Skin epidermis (tissue), 12 donors: ENCODE data around the gene SLC2A2.
"Not testable (repeated sequence)": the region's sequence is repeated elsewhere in the genome, so short reads cannot be mapped to it uniquely, and the experiment has no call there.

ENCODE experiments used
- H3K27ac ChIP-seq, 21 experiments: fragments of 200-600 bp; sonication (generic) in 11 of 21; one replicate each; pipeline ENCODE4 v1.5.0; 2020; ENCODE audit warnings: mild to moderate bottlenecking in 3 of 21, inconsistent platforms in 2 of 21, moderate library complexity in 2 of 21
- H3K4me3 ChIP-seq, 7 experiments: fragments of 200-600 bp; sonication (generic) in 2 of 7; one replicate each; pipeline ENCODE4 v1.5.0; 2020; ENCODE audit warnings: inconsistent platforms in 2 of 7, mild to moderate bottlenecking in 2 of 7, moderate library complexity in 1 of 7

Gene SLC2A2

DNA sequence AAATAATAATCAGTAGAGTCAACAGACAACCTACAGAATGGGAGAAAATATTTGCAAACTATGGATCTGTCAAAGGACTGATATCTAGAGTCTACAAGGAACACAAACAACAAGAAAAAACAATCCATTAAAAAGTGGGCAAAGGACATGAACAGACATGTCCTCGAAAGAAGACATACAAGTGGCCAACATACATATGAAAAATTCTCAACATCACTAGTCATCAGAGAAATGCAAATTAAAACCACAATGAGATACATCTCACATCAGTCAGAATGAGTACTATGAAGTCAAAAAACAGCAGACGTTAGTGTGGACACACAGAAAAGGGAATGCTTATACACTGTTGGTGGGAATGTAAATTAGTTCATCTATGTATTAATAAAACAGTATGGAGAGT lies 33.7 kb downstream of the SLC2A2 start:
- Histone ChIP-seq H3K4me3 (no peak overlapping the region), H3K27ac (no peak overlapping the region)

DNA sequence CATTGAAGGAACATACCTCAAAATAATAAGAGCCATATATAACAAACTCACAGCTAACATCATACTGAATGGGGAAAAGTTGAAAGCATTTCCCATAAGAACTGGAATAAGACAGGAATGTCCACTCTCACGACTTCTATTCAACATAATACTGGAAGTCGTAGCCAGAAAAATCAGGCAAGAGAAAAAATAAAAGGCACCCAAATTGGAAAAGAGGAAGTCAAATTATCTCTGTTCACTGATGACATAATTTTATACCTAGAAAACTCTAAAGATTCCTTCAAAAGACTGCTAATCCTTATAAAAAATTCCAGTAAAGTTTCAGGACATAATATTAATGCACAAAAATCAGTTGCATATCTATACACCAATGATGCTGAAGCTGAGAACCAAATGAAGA lies 34.9 kb downstream of the SLC2A2 start:
- H3K27ac ChIP-seq, result no peak overlapping the region
- no peak overlapping the region for H3K4me3 ChIP-seq

DNA sequence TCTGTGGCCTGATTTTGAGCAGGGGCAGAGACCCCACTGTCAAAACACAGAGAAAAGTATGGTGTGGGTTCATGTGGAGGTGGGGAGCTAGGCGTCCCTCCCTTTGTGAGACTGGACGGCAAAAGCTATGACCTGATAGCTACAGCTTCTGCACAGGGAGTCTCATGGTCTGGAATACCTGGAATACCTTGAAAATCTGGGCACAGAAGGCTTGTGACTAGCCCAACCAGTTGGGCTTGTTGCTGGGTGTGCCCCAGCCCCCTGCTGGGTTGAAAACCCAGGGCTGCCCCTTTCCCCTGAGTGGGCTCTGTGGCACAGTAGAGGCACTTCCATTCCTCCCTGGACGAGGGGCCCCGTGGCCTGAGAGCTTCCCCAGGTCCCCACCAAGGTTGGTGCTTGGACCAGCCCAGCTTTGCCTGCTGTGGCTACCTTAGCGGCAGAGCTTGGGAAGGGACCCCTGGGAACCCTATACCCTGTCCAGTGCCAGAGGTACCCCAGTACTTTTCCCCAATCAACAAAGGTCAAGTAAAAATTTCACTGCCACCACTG lies 37.3 kb downstream of the SLC2A2 start:
- Histone ChIP-seq H3K27ac (no peak overlapping the region), H3K4me3 (no peak overlapping the region)

DNA sequence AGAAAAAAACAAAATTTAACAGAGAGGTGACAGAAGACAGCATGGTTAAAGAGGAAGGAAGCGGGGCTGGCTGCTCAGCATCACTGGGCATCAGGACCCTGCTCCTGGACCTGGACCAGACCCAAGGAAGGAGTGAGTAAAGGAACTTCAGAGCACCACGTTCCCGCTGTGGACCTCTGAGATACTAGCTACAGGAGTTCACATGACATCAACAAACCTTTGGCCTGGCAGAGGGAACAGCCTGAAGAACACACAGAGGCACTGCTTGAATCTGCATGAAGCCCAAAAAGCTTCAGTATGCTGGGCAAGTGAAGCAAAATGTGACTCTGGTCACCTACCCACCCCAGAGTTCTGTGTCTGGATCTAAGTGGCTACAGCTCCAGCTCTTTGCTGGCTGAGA lies 38.1 kb downstream of the SLC2A2 start:
- Histone ChIP-seq H3K4me3 (no peak overlapping the region), H3K27ac (no peak overlapping the region)

DNA sequence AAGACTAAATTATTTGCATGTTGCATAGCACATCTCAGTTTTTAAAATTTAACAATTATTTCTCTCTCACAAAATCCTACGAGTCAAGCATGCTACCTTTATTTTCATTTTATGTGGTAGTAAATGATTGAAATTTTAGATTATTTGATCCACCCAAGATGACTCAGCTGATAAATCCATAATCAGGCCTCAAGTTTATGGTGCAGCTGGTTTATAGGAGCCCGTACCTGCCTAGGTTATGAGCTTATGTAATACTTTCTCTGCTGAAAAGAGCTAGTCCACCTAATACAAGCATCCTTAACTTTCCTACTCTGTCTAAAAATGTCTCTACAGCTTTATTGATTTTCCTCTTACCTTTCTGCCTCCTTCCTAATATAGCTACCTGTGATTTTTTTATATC lies 41.2 kb downstream of the SLC2A2 start:
- no peak overlapping the region for H3K27ac ChIP-seq
- no peak overlapping the region for H3K4me3 ChIP-seq

DNA sequence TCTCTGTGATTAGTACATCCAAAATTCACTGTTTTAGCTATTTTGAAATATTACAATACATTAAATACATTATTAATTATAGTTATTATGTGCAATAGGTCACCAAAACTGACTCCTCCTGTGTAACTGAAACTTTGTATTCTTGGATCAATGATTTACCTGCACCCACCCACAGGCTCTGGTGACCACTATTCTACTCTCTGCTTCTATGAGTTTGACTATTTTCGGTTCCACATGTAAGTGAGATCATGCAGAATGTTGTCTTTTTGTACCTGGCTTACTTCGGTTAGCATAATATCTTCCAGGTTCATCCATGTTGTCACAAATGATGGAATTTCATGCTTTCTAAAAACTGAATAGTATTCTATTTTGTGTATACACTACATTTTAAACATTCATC lies 43.8 kb downstream of the SLC2A2 start:
- no peak overlapping the region for H3K27ac ChIP-seq
- no peak overlapping the region for H3K4me3 ChIP-seq

DNA sequence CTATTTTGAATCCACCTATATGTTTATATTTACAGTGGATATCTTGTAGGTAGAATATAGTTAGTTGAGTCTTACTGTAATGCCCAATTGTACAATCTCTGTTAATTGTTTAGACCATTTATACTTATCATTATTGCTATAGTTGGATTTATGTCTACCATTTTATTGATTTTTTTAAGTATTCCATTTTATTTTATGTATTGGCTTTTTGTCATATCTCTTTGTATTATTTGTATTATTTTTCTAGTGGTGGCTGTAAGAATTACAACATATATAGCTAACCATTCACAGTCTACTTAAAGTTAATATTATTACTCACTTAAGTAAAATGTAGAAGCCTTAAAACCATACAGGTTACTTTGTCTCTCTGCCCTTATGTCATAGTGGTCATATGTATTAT lies 46.1 kb downstream of the SLC2A2 start:
- Histone ChIP-seq H3K4me3 (no peak overlapping the region), H3K27ac (no peak overlapping the region)

DNA sequence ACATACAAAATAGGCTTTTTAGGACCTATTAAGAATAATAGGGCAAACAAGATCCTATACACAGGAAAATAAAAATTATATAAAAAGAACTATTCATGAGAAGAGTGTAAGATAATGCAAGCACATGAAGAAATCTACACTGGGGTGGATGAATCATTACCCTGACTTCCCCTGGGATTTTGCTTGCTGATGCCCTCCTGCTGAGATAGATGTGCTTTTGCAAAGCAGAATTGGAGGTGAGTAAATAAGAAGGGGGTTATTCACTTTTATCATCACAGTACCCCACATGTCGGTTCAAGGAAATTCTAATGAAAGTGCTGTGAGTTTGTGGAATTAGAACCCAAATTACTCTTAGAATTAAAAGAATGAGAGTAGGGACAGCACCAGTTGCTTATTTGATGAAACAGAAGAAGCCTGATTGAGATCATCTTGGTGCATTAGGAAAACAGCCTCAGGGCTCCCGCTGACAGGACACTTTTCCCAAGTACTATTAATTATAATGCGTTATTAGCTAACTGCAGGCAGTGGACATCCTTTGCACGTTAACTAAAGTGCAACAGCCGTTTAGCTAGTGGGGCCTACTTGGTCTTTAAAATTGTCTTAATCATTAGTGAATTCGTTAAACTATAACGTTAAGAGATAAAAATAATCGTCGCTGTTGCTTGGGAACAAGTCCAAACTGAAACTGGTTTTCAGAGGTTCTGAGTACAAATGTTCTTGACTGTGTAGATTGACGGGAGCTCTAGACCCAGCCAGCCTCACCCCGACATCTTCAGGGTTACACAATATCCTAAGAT lies 48.4 kb downstream of the SLC2A2 start:
- Histone ChIP-seq H3K4me3 (no peak overlapping the region), H3K27ac (no peak overlapping the region)

DNA sequence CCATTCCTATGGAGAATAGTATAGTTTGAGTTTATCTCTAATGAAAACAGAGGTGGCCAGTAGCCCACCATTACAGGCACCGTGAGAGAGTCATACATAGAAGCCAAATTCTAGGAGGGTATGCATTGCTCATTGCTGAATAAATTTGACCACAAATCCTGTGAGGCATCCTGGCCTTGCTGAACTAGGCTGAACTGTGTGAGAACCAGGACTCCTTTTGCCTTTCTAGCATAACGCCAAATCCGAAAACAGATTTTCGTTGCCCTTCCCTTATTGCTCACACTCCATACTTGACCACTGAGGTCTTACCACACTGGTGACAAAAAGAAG lies 50.4 kb downstream of the SLC2A2 start:
- no peak overlapping the region for H3K4me3 ChIP-seq
- H3K27ac ChIP-seq, result no peak overlapping the region

DNA sequence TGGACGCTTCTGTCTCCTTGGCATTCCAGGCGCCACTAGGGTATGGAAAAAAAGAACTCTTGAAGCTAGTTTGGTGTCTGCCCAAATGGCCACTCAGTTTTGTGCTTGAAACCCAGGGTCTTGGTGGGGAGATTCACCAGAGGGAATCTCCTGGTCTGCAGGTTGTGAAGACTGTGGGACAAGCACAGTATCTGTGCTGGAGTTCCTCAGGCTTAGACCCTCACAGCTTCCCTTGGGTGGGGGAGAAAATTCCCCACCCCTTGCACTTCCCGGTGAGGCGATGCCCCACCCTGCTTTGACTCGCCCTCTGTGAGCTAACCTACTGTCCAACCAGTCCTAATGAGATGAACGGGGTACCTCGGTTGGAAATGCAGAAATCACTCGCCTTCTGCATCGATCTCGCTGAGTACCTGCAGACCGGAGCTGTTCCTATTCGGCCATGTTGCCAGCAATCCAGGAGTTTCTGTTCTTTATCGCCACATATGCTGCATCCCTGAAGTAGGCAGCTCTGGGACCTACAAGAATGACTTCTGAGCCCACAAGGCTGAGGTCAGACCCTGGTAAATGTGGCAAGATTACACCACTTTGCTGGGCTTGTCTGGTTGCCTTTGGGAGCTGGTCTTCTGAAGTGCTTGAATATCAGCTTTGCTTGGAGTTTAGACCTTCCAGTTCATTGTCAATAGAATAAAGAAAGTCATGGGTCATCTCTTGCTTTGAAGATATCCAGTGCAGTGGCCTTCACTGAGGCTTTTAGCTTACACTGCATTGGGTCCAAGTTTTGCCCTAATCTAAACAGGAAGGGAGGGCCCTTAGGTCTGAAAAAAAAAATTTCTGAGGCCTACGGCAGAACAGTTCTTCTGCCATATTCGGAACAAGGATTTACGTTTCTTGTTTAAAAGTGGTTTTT lies 51.0 kb downstream of the SLC2A2 start:
- Histone ChIP-seq H3K27ac (no peak overlapping the region), H3K4me3 (no peak overlapping the region)

DNA sequence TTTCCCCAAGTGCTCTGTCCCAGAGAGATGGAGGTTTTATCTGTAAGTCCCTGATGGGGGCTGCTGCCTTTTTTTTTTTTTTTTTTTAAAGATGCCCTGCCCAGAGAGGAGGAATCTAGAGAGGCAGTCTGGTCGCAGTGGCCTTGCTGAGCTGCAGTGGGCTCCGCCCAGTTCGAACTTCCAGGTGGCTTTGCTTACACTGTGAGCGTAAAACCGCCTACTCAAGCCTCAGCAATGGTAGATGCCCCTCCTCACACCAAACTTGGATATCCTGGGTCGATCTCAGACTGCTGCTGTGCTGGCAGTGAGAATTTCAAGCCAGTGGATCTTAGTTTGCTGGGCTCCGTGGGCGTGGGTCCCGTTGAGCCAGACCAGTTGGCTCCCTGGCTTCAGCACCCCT lies 51.6 kb downstream of the SLC2A2 start:
- Histone ChIP-seq H3K27ac (no peak overlapping the region), H3K4me3 (no peak overlapping the region)

DNA sequence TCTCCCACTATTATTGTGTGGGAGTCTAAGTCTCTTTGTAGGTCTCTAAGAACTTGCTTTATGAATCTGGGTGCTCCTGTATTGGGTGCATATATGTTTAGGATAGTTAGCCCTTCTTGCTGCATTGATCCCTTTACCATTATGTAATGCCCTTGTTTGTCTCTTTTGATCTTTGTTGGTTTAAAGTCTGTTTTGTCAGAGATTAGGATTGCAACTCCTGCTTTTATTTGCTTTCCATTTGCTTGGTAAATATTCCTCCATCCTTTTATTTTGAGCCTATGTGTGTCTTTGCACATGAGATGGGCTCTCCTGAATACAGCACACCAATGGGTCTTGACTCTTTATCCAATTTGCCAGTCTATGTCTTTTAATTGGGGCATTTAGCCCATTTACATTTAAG lies 53.6 kb downstream of the SLC2A2 start:
- not testable (repeated sequence) for H3K27ac ChIP-seq, H3K4me3 ChIP-seq

DNA sequence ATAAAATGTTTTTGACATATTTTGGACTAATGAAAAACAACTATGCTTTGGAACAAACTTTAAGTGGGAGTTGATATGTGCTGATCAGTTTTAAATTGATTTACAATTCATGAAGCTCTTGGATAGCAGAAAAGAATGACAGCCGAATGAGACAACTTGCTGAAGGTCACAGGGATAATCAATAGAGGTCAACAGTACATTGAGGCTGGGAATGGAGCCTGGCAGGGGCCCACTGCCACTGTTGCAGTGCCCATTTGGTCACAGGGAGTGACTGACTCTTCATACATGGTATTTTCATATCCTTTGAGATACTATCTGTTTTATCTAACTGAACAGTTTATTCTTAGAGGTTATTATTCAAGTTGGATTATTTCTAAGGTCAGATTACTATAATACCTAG lies 59.4 kb downstream of the SLC2A2 start:
- Histone ChIP-seq H3K27ac (no peak overlapping the region), H3K4me3 (no peak overlapping the region)

DNA sequence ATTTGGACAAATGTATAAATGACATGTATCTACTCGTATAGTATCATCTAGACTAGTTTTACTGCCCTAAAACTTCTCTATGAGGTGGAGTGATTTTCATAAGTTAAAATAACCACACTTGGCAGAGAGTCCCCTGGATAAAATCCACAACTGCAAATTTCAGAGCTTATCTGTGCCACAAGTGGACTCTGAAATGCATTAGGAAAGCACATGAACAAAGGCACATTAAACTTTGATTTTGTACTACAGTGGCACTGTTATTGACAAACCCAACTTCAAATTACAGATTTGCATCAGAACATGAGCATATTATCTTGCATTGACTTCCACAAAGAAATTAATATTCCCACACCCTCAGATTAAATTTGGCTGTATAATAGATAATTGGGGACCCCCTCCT lies 60.0 kb downstream of the SLC2A2 start:
- Histone ChIP-seq H3K27ac (no peak overlapping the region), H3K4me3 (no peak overlapping the region)

DNA sequence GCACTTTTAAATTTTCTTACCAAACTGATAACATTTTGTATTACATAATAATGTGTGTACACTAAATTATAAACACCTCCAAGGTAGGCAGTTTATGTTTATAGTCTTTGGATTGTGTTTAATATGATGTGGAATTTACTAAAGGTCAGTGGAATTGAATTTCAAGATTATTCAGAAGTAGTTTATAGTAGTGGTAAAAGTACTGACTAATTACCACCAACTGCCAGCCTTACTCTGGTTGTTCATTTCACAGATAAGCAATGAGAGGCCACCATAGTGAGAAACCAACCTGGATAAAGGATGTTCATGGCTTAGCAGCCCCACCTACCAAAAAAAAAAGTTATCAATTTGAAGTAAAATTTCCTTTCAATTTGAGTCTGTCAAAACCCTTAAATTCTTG lies 64.1 kb downstream of the SLC2A2 start:
- Histone ChIP-seq H3K27ac (no peak overlapping the region), H3K4me3 (no peak overlapping the region)

DNA sequence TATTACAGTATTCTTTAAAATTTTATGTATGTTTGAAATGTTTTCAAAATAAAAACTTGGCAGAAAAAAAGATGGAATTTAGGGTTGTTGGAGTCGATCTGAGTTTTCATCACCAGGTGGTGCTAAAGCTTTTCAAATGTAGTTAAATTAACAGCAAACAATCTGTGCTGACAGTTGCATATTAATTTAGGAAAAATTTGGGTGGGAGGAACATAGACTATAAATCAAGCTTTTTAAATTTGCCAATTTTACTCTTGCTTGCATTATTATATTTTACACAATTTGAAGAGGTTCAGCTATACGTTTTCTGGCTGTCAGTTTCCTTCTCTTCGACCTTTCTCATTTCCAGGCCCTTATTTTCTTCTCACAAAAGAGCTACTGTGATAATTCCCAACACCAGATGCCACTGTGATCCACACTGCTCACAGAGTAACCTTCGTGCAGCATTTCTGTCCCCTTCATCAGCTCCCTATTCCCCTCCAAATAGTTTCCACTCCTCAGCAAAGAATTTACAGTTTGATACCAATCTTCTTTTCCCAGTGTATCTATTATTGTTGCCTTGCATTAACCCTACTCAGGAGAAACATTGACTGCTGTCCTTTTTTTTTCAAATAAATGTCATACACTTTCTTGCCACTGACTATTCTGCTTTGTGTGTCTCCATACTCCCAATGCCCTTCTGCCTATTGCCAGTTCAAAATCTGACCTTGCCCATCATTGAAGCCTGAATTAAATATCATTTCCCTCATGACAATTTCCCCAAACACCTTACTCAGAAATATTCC lies 64.7 kb downstream of the SLC2A2 start:
- H3K27ac ChIP-seq, result no peak overlapping the region
- H3K4me3 ChIP-seq, result no peak overlapping the region

DNA sequence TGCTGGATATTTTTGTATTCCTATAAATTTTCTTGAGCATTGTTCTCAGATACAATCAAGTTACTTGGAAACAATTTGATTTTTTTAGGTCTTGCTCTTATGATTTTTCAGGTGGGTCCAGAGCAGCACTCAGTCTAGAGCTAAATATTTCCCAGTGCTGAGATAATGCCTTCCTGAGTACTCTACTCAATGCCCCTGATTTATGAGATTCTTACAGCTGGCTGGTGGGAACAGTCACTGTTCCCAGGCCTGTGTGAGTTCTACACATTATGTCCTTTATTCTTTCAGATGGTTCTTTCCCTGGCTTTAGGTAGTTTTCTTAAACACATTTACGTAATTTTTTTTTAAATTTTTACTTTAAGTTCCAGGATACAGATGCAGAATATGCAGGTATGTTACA lies 67.1 kb downstream of the SLC2A2 start:
- Histone ChIP-seq H3K4me3 (no peak overlapping the region), H3K27ac (no peak overlapping the region)

DNA sequence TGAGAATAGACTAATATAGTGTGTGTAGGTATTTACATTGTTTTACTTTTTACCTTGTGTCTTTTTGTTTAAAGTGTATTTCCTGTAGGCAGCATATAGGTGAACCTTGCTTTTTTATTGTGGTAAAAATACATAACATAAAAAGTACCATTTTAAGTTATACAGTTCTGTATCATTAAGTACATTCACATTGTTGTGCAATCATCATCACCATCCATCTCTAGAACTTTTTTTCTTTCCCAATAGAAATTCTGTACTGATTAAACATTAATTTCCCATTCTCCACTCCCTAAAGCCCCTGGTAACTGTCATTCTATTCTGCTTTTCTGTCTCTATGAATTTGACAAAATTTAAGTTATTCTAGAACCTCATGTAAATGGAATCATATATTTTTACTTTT lies 69.9 kb downstream of the SLC2A2 start:
- Histone ChIP-seq H3K27ac (no peak overlapping the region), H3K4me3 (no peak overlapping the region)

DNA sequence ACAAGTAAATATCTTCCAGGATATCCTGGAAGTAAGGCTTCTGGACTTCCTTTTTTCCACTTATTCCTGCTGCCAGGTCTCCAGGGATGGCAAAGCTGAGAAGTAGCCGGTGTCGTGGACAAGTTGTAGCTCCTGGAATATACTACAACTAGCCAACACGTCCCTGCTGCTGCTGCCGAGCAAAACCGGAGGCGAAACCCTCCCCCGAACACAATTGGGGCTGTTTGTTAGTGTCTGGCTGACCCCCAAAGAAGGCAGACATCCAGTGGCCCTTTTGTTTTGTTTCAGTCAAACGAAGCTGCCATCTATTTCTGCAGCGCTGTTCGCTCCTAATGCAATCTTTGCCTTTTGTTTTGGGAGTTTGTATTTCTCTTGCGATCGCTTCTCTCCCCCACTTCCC lies 72.8 kb downstream of the SLC2A2 start:
- Histone ChIP-seq H3K27ac (no peak overlapping the region), H3K4me3 (no peak overlapping the region)

DNA sequence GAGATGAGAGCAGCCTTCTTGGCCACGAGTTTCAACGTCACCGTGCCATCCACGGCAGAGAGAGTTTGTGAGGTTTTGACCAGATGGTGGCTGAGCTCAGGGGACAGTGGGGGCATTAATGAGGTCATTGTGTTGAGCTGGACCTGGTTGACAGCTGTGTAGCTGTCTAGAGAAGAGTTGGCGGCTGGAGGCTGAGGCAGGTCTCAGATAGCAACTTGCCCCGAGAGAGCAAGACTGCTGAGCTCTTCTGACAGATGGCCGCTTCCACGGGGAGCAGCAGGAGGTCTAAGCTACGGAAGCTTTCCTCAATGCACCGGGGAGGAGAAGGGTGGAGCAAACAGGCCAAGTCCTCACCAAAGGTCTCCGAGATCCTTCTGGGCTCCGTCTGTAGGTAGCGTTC lies 73.3 kb downstream of the SLC2A2 start:
- Histone ChIP-seq H3K4me3 (no peak overlapping the region), H3K27ac (no peak overlapping the region)
